BLaER1 treated with 17β-estradiol and CSF1 and Interleukin-3, amounts not matched to agents 10 nM and 100 nM (cell line): Measurements from ENCODE around the gene JADE1.

Experiments used
- H3K27ac ChIP-seq, 11 experiments: shearing (Covaris generic); formaldehyde crosslinking; 2 replicates each; pipeline ENCODE4 v1.8.1; 2022
- H3K27me3 ChIP-seq, 11 experiments: shearing (Covaris generic); formaldehyde crosslinking; 2 replicates each; pipeline ENCODE4 v1.8.1; 2022
- H3K36me3 ChIP-seq, 11 experiments: shearing (Covaris generic); formaldehyde crosslinking; 2 replicates each; pipeline ENCODE4 v1.8.1; 2022
- H3K4me1 ChIP-seq, 10 experiments: shearing (Covaris generic); formaldehyde crosslinking; 2 replicates each; pipeline ENCODE4 v1.8.1; 2022
- H3K4me2 ChIP-seq, 11 experiments: shearing (Covaris generic); formaldehyde crosslinking; 2 replicates each; pipeline ENCODE4 v1.8.1; 2022
- H3K4me3 ChIP-seq, 10 experiments: shearing (Covaris generic); formaldehyde crosslinking; 2 replicates each; pipeline ENCODE4 v1.8.1; 2022
- H3K9ac ChIP-seq, 11 experiments: shearing (Covaris generic); formaldehyde crosslinking; 2 replicates each; pipeline ENCODE4 v1.8.1; 2022
- H3K9me3 ChIP-seq, 11 experiments: shearing (Covaris generic); formaldehyde crosslinking; replicated peaks in 1 of 11; 2 replicates each; pipeline ENCODE4 v1.8.1; 2022
- H4K20me1 ChIP-seq, 11 experiments: shearing (Covaris generic); formaldehyde crosslinking; 2 replicates each; pipeline ENCODE4 v1.8.1; 2022
- Cebpa-rat ChIP-seq, 11 experiments: shearing (Covaris generic); IDR thresholded peaks; 2 replicates each; pipeline ENCODE4 v1.8.1; 2022

JADE1 gene

DNA sequence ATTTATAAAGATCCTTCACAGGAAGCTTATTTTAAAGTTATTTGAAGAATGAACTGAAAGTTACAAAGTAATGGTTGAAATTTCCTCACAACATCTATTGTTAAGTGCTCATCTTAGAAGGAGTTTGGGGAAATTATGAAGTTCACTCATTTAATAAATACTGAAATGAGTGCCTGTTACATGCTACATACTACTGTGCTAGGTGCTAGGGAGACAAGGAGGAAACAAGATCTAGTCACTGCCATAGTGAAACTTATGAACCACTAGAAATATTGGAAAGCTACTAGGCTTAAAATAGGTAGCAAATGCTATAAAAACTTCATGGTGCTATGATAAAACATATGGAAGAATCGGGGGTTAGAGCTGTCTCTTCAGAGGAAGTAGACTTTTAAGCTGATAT lies 97.1 kb downstream of the JADE1 start:
- H3K36me3 ChIP-seq: peaks cover 0 to 10% (median 3%) of the 10 kb centered on the region in 11 experiments; a peak in 6 of 22 replicates
- no peak overlapping the region for H3K4me3 ChIP-seq
- H3K9me3 ChIP-seq: no peaks in the 10 kb centered on the region
- no peak for TF ChIP-seq Cebpa-rat (IDR thresholded peaks at IDR 0.05)
- peaks cover 0 to 24% (median 0%) of the 10 kb centered on the region in 10 experiments; a peak in 6 of 20 replicates for H3K4me1 ChIP-seq
- H3K27me3 ChIP-seq: no peaks in the 10 kb centered on the region
- H3K27ac ChIP-seq: no peak overlapping the region
- H3K9ac ChIP-seq: no peak overlapping the region
- H3K4me2 ChIP-seq: peak overlapping the region in 3 of 11 experiments; percentile 13 to 60 (median 46); a peak in 2 of 22 replicates
- H4K20me1 ChIP-seq: no peaks in the 10 kb centered on the region

GRCh38 chr4:128907981-128908380 lies 98.5 kb downstream of the JADE1 start:
- Histone ChIP-seq H3K4me2 (no peak overlapping the region; a peak in 1 of 22 replicates), H3K27me3 (no peaks in the 10 kb centered on the region), H3K9ac (no peak overlapping the region), H4K20me1 (no peaks in the 10 kb centered on the region), H3K36me3 (peaks cover 0 to 10% (median 0%) of the 10 kb centered on the region in 11 experiments; a peak in 4 of 22 replicates), H3K27ac (no peak overlapping the region), H3K4me1 (peaks cover 0 to 38% (median 5%) of the 10 kb centered on the region in 10 experiments; a peak in 13 of 20 replicates), H3K9me3 (no peaks in the 10 kb centered on the region), H3K4me3 (no peak overlapping the region)
- TF ChIP-seq Cebpa-rat (IDR thresholded peaks at IDR 0.05): no peak

- no peak overlapping the region for H3K27ac ChIP-seq
- H4K20me1 ChIP-seq: no peaks in the 10 kb centered on the region
- peaks cover 0 to 46% (median 13%) of the 10 kb centered on the region in 10 experiments; a peak in 14 of 20 replicates for H3K4me1 ChIP-seq
- no peak for TF ChIP-seq Cebpa-rat (IDR thresholded peaks at IDR 0.05)
- peaks cover 0 to 10% (median 0%) of the 10 kb centered on the region in 11 experiments; a peak in 4 of 22 replicates for H3K36me3 ChIP-seq
- no peaks in the 10 kb centered on the region for H3K9me3 ChIP-seq
- no peak overlapping the region; a peak in 1 of 22 replicates for H3K4me2 ChIP-seq
- H3K27me3 ChIP-seq: no peaks in the 10 kb centered on the region
- no peak overlapping the region for H3K9ac ChIP-seq
- no peak overlapping the region for H3K4me3 ChIP-seq
These were observed 99.2 kb downstream of the JADE1 start for GRCh38 chr4:128908735-128909134.

GRCh38 chr4:128913228-128913627 lies 103.7 kb downstream of the JADE1 start:
- Histone ChIP-seq H4K20me1 (no peaks in the 10 kb centered on the region), H3K4me2 (peak overlapping the region in 7 of 11 experiments; percentile 5 to 92 (median 72); a peak in 12 of 22 replicates), H3K27ac (peak overlapping the region in 5 of 11 experiments; percentile 16 to 72 (median 39); a peak in 8 of 22 replicates), H3K36me3 (peaks cover 0 to 10% (median 0%) of the 10 kb centered on the region in 11 experiments; a peak in 5 of 22 replicates), H3K9ac (peak overlapping the region in 2 of 11 experiments; percentile 37 to 50; a peak in 2 of 22 replicates), H3K9me3 (no peaks in the 10 kb centered on the region; a peak in 1 of 22 replicates), H3K4me1 (peaks cover 0 to 74% (median 26%) of the 10 kb centered on the region in 10 experiments; a peak in 14 of 20 replicates), H3K27me3 (no peaks in the 10 kb centered on the region), H3K4me3 (peak overlapping the region in 2 of 10 experiments; percentile 7 to 15; a peak in 1 of 20 replicates)
- TF ChIP-seq Cebpa-rat (IDR thresholded peaks at IDR 0.05): no peak

GRCh38 chr4:128915544-128915943 lies 106.0 kb downstream of the JADE1 start:
- H3K36me3 ChIP-seq: peaks cover 0 to 3% (median 0%) of the 10 kb centered on the region in 11 experiments; a peak in 1 of 22 replicates
- H3K4me2 ChIP-seq: peak overlapping the region in 2 of 11 experiments; percentile 64 to 79; a peak in 2 of 22 replicates
- H3K27ac ChIP-seq: no peak overlapping the region
- no peaks in the 10 kb centered on the region; a peak in 1 of 22 replicates for H3K9me3 ChIP-seq
- peaks cover 0 to 68% (median 26%) of the 10 kb centered on the region in 10 experiments; a peak in 14 of 20 replicates for H3K4me1 ChIP-seq
- H3K9ac ChIP-seq: no peak overlapping the region
- H3K27me3 ChIP-seq: no peaks in the 10 kb centered on the region
- no peak for TF ChIP-seq Cebpa-rat (IDR thresholded peaks at IDR 0.05)
- H4K20me1 ChIP-seq: no peaks in the 10 kb centered on the region
- H3K4me3 ChIP-seq: no peak overlapping the region

- Histone ChIP-seq H3K27me3 (no peaks in the 10 kb centered on the region), H3K4me3 (no peak overlapping the region), H3K27ac (peak overlapping the region in 5 of 11 experiments; percentile 10 to 74 (median 58); a peak in 8 of 22 replicates), H3K9ac (no peak overlapping the region), H3K4me2 (peak overlapping the region in 6 of 11 experiments; percentile 26 to 79 (median 57); a peak in 10 of 22 replicates), H4K20me1 (no peaks in the 10 kb centered on the region), H3K9me3 (no peaks in the 10 kb centered on the region; a peak in 1 of 22 replicates), H3K4me1 (peaks cover 0 to 65% (median 26%) of the 10 kb centered on the region in 10 experiments; a peak in 14 of 20 replicates), H3K36me3 (peaks cover 0 to 3% (median 0%) of the 10 kb centered on the region in 11 experiments; a peak in 1 of 22 replicates)
- TF ChIP-seq Cebpa-rat (IDR thresholded peaks at IDR 0.05): no peak
These were observed 107.3 kb downstream of the JADE1 start for GRCh38 chr4:128916832-128917231.

GRCh38 chr4:128917781-128918180 lies 108.3 kb downstream of the JADE1 start:
- Histone ChIP-seq H4K20me1 (no peaks in the 10 kb centered on the region), H3K9me3 (no peaks in the 10 kb centered on the region; a peak in 1 of 22 replicates), H3K27me3 (no peaks in the 10 kb centered on the region), H3K9ac (no peak overlapping the region), H3K4me3 (no peak overlapping the region), H3K4me2 (peak overlapping the region in 3 of 11 experiments; percentile 59 to 79 (median 64); a peak in 5 of 22 replicates), H3K4me1 (peaks cover 0 to 55% (median 23%) of the 10 kb centered on the region in 10 experiments; a peak in 14 of 20 replicates), H3K27ac (peak overlapping the region in 1 of 11 experiments; percentile 74; a peak in 1 of 22 replicates), H3K36me3 (peaks cover 0 to 3% (median 0%) of the 10 kb centered on the region in 11 experiments; a peak in 1 of 22 replicates)
- TF ChIP-seq Cebpa-rat (IDR thresholded peaks at IDR 0.05): no peak

DNA sequence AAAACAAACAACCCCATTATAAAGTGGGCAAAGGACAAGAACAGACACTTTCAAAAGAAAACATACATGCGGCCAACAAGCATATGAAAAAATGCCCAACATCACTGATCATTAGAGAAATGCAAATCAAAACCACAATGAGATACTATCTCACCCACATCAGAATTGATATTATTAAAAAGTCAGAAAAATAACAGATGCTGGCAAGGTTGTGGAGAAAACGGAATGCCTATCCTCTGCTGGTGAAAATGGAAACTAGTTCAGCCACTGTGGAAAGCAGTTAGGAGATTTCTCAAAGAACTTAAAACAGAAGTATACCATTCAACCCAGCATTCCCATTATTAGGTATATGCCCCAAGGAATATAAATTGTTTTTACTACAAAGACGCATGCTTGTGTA lies 112.5 kb downstream of the JADE1 start:
- Histone ChIP-seq H3K4me2 (no peak overlapping the region), H3K4me1 (peaks cover 0 to 15% (median 4%) of the 10 kb centered on the region in 10 experiments; a peak in 10 of 20 replicates), H3K36me3 (peaks cover 5 to 21% (median 14%) of the 10 kb centered on the region in 11 experiments; a peak in 20 of 22 replicates), H4K20me1 (no peaks in the 10 kb centered on the region), H3K27ac (no peak overlapping the region), H3K9me3 (peaks cover 0 to 17% (median 7%) of the 10 kb centered on the region in 11 experiments; a peak in 13 of 22 replicates), H3K27me3 (no peaks in the 10 kb centered on the region), H3K9ac (no peak overlapping the region), H3K4me3 (no peak overlapping the region)
- TF ChIP-seq Cebpa-rat (IDR thresholded peaks at IDR 0.05): no peak
